ENCODE data around the gene DMAC2.

- no peak for TF ChIP-seq CTCF (IDR thresholded peaks at IDR 0.05)
- TF ChIP-seq EP300 (IDR thresholded peaks at IDR 0.05; ENCODE audit: borderline replicate concordance in 1 of 2, low read depth in 1 of 2, low read length in 1 of 2) = no peak
- TF ChIP-seq RFX5 (IDR thresholded peaks at IDR 0.05; ENCODE audit: low read length) = no peak
- TF ChIP-seq RAD21 (IDR thresholded peaks at IDR 0.05; ENCODE audit: low read length) = no peak
- TF ChIP-seq TAF1 (IDR thresholded peaks at IDR 0.05; ENCODE audit: borderline replicate concordance, low read depth, low read length) = no peak
- TF ChIP-seq POLR2AphosphoS5 (IDR thresholded peaks at IDR 0.05; ENCODE audit: low read depth, low read length) = no peak
- no peak for TF ChIP-seq GABPA (IDR thresholded peaks at IDR 0.05; ENCODE audit: low read depth)
- no peak for TF ChIP-seq USF2 (IDR thresholded peaks at IDR 0.05; ENCODE audit: borderline replicate concordance, low read depth, low read length)
- no peak for TF ChIP-seq YY1 (IDR thresholded peaks at IDR 0.05; ENCODE audit: low read depth)
- no peak for TF ChIP-seq JUND (IDR thresholded peaks at IDR 0.05)
- no peak for TF ChIP-seq IRF3 (IDR thresholded peaks at IDR 0.05; ENCODE audit: low read depth, low read length)
- no peak for TF ChIP-seq RCOR1 (IDR thresholded peaks at IDR 0.05; ENCODE audit: low read length)
Observed at GRCh38 chr19:41386442-41386841, 53.3 kb downstream of the DMAC2 start.
